Liver (tissue), 3 donors: Measurements from ENCODE around the gene RNF222.

Experiments used
- EGR1 ChIP-seq, 2 donors: IDR thresholded peaks; 2 replicates each; pipeline ENCODE4 v1.6.1; 2016 to 2018; ENCODE audit warnings: antibody characterized with exemption in 2 of 2, low read depth in 2 of 2
- GABPA ChIP-seq, 2 donors: IDR thresholded peaks in 1 of 2; conservative IDR thresholded peaks in 1 of 2; 2 replicates each; pipeline ENCODE4 v1.6.1; 2016; ENCODE audit warnings: antibody characterized with exemption in 2 of 2, mild to moderate bottlenecking in 1 of 2, moderate library complexity in 1 of 2
- JUND ChIP-seq, 2 donors: IDR thresholded peaks; 2 replicates each; pipeline ENCODE4 v1.6.1; 2016; ENCODE audit warnings: antibody characterized with exemption in 2 of 2
- RAD21 ChIP-seq, 2 donors: IDR thresholded peaks; 2 replicates each; pipeline ENCODE4 v1.6.1; 2016; ENCODE audit warnings: antibody characterized with exemption in 2 of 2, mild to moderate bottlenecking in 2 of 2
- SP1 ChIP-seq: IDR thresholded peaks from 2 replicates; pipeline ENCODE4 v1.6.1; 2018; ENCODE audit warnings: antibody characterized with exemption, mild to moderate bottlenecking
- TAF1 ChIP-seq: conservative IDR thresholded peaks from 2 replicates; pipeline ENCODE4 v1.6.1; 2016; ENCODE audit warnings: antibody characterized with exemption, mild to moderate bottlenecking
- YY1 ChIP-seq: IDR thresholded peaks from 2 replicates; pipeline ENCODE4 v1.6.1; 2016; ENCODE audit warnings: antibody characterized with exemption, mild to moderate bottlenecking
- TF ChIP-seq, protein P1 (sequence below): fragments of 150-350 bp; IDR thresholded peaks from 2 replicates; pipeline ENCODE4 v1.5.1; 2017; ENCODE audit warnings: improper control_type of control experiment, low read depth, low read length; ENCODE audit not compliant: missing input control
- TF ChIP-seq, protein P2 (sequence below): IDR thresholded peaks from 2 replicates; pipeline ENCODE4 v1.6.1; 2016; ENCODE audit warnings: antibody characterized with exemption
- TF ChIP-seq, protein P3 (sequence below): IDR thresholded peaks from 2 replicates; pipeline ENCODE4 v1.6.1; 2016; ENCODE audit warnings: antibody characterized with exemption
- donor health status: healthy.
- donor health status: healthy.

DNA sequence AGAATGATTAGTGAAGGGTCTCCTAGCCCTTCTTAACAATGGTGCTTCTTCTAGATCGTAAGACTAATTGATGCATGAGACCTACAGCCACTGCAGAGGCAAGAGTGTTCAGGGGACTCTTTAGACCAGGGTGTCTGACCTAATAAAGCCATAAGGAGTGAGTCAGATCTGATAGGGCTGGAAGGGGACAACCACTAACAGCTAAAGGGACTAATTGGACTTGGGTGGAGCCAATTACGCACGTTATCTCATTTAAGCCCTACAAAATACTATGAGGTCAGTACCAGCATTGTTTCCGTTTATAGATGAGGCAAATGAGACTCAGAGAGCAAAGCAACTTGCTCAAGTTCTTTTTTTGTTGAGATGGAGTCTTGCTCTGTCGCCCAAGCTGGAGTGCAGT lies 14.5 kb upstream of the RNF222 start:
- TF ChIP-seq, protein P1, sequence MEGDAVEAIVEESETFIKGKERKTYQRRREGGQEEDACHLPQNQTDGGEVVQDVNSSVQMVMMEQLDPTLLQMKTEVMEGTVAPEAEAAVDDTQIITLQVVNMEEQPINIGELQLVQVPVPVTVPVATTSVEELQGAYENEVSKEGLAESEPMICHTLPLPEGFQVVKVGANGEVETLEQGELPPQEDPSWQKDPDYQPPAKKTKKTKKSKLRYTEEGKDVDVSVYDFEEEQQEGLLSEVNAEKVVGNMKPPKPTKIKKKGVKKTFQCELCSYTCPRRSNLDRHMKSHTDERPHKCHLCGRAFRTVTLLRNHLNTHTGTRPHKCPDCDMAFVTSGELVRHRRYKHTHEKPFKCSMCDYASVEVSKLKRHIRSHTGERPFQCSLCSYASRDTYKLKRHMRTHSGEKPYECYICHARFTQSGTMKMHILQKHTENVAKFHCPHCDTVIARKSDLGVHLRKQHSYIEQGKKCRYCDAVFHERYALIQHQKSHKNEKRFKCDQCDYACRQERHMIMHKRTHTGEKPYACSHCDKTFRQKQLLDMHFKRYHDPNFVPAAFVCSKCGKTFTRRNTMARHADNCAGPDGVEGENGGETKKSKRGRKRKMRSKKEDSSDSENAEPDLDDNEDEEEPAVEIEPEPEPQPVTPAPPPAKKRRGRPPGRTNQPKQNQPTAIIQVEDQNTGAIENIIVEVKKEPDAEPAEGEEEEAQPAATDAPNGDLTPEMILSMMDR: no peak
- TF ChIP-seq JUND (IDR thresholded peaks at IDR 0.05) (no peak), RAD21 (IDR thresholded peaks at IDR 0.05) (no peak), TAF1 (no peak), SP1 (no peak), EGR1 (IDR thresholded peaks at IDR 0.05; ENCODE audit: low read depth in 2 of 2) (no peak), GABPA (IDR thresholded peaks at IDR 0.05 in 1 of 2, conservative IDR thresholded peaks at IDR 0.05 in 1 of 2) (no peak), YY1 (no peak)
- TF ChIP-seq, protein P2, sequence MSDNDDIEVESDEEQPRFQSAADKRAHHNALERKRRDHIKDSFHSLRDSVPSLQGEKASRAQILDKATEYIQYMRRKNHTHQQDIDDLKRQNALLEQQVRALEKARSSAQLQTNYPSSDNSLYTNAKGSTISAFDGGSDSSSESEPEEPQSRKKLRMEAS: no peak
- TF ChIP-seq, protein P3, sequence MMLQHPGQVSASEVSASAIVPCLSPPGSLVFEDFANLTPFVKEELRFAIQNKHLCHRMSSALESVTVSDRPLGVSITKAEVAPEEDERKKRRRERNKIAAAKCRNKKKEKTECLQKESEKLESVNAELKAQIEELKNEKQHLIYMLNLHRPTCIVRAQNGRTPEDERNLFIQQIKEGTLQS: no peak
